HepG2 (cell line): ENCODE results near the gene OMG. TPM values are rescaled to one million over a fixed set of nuclear protein-coding genes. Genes with fewer than 3 reads are reported as not detected.

Experiments used
- ATAC-seq: fragments of 200-7000 bp; cut with Tn5 transposase; 3 replicates; pipeline ENCODE4 v1.9.1; 2020; ENCODE audit warnings: mild to moderate bottlenecking, moderate library complexity
- BruUV-seq: library from RNA; stranded (reverse); fragments of 400-500 nt; replicated peaks from 2 replicates; lab custom pipeline; 2021; lab: Mats Ljungman, UMichigan
- CTCF ChIA-PET: fragments of 300-600 bp; formaldehyde crosslinking; extraction: SDS; loops from one replicate; lab custom pipeline; 2021; ENCODE audit warnings: low total read pairs, inconsistent platforms, low intra/inter-chr PET ratio; lab: Yijun Ruan, JAX
- POLR2A ChIA-PET: fragments of 350-600 bp; sonication (Branson Sonifier 250); formaldehyde crosslinking; loops from one replicate; lab custom pipeline; 2020; ENCODE audit warnings: antibody characterized with exemption, inconsistent platforms; lab: Yijun Ruan, JAX
- DNase-seq: peaks from one replicate; pipeline ENCODE4 v3.0.0-alpha.2; 2015; ENCODE audit warnings: low spot score
- FAIRE-seq: peaks from 3 replicates; lab custom pipeline; 2011; peaks lifted over from hg19 to GRCh38; lab: Jason Lieb, UNC
- H2AFZ ChIP-seq: one replicate; pipeline ENCODE4 v1.6.1; 2011; ENCODE audit warnings: low read length, inconsistent platforms
- H3K27ac ChIP-seq: fragments of 300-600 bp; 3 replicates; pipeline ENCODE4 v1.8.0; 2011; ENCODE audit warnings: mixed run types, mild to moderate bottlenecking, mixed read lengths, low read length, inconsistent platforms; ENCODE audit not compliant: insufficient read depth; ENCODE audit errors: extremely low read length
- H3K27me3 ChIP-seq, 2 experiments: fragments of 200-600 bp in 1 of 2; 2 replicates in 1 of 2; 3 replicates in 1 of 2; pipeline versions ENCODE4 v1.6.0 to v1.8.0; 2011; ENCODE audit warnings: low read length in 2 of 2, mild to moderate bottlenecking in 2 of 2, moderate library complexity in 2 of 2, inconsistent platforms in 1 of 2; ENCODE audit not compliant: insufficient read depth in 2 of 2, control insufficient read depth in 1 of 2
- H3K36me3 ChIP-seq, 2 experiments: fragments of 200-600 bp in 1 of 2; replicated peaks in 1 of 2; 2 replicates in 1 of 2; 3 replicates in 1 of 2; pipeline versions ENCODE4 v1.5.1 to v1.8.0; 2011; ENCODE audit warnings: low read length in 2 of 2, inconsistent platforms in 1 of 2; ENCODE audit not compliant: insufficient read depth in 2 of 2, control insufficient read depth in 1 of 2
- H3K4me1 ChIP-seq: 2 replicates; pipeline ENCODE4 v1.5.1; 2012; ENCODE audit warnings: low read length, inconsistent platforms; ENCODE audit not compliant: insufficient read depth
- H3K4me2 ChIP-seq: 2 replicates; pipeline ENCODE4 v1.6.0; 2011; ENCODE audit warnings: low read depth, low read length, inconsistent platforms
- H3K4me3 ChIP-seq, 3 experiments: fragments of 200-600 bp in 1 of 3; sonication (generic), shearing (Covaris generic) in 1 of 3; replicated peaks in 1 of 3; 2 replicates each; pipeline ENCODE4 v1.5.1; 2011 to 2016; ENCODE audit warnings: low read length in 3 of 3, inconsistent platforms in 2 of 3, low read depth in 2 of 3, mild to moderate bottlenecking in 2 of 3, control low read depth in 1 of 3, mixed read lengths in 1 of 3; ENCODE audit not compliant: insufficient read depth in 1 of 3
- H3K79me2 ChIP-seq: one replicate; pipeline ENCODE4 v1.6.1; 2011; ENCODE audit warnings: low read length, inconsistent platforms; ENCODE audit not compliant: insufficient read depth
- H3K9ac ChIP-seq: 2 replicates; pipeline ENCODE4 v1.6.0; 2011; ENCODE audit warnings: mild to moderate bottlenecking, low read depth, low read length, inconsistent platforms; ENCODE audit not compliant: insufficient read depth
- H3K9me3 ChIP-seq: 2 replicates; pipeline ENCODE4 v1.5.1; 2012; ENCODE audit warnings: mild to moderate bottlenecking, low read length
- H4K20me1 ChIP-seq: 2 replicates; pipeline ENCODE4 v1.6.0; 2011; ENCODE audit warnings: inconsistent platforms, mild to moderate bottlenecking, low read length, moderate library complexity; ENCODE audit not compliant: insufficient read depth
- CBX5 ChIP-seq: sonication (generic); formaldehyde crosslinking; IDR thresholded peaks from 2 replicates; pipeline ENCODE4 v1.4.0; 2020; ENCODE audit warnings: missing genetic modification reagents, borderline replicate concordance
- FOXO4 ChIP-seq: sonication (generic); formaldehyde crosslinking; conservative IDR thresholded peaks from 2 replicates; pipeline ENCODE4 v1.8.1; 2023; ENCODE audit warnings: missing genetic modification reagents
- GPBP1L1 ChIP-seq: sonication (generic); formaldehyde crosslinking; IDR thresholded peaks from 2 replicates; pipeline ENCODE4 v1.5.0; 2020; ENCODE audit warnings: mild to moderate bottlenecking, missing genetic modification reagents
- MAFK ChIP-seq, 2 experiments: IDR thresholded peaks in 1 of 2; conservative IDR thresholded peaks in 1 of 2; 2 replicates each; pipeline ENCODE4 v1.6.1; 2011; ENCODE audit warnings: improper control_type of control experiment in 2 of 2, low read length in 2 of 2
- MAX ChIP-seq: IDR thresholded peaks from 2 replicates; pipeline ENCODE4 v1.6.1; 2012; ENCODE audit warnings: inconsistent platforms
- NFE2 ChIP-seq: sonication (generic); formaldehyde crosslinking; IDR thresholded peaks from 2 replicates; pipeline ENCODE4 v1.4.0; 2020; ENCODE audit warnings: missing genetic modification reagents
- NFE2L1 ChIP-seq: sonication (generic); formaldehyde crosslinking; IDR thresholded peaks from 2 replicates; pipeline ENCODE4 v1.4.0; 2020; ENCODE audit warnings: missing genetic modification reagents, mild to moderate bottlenecking, borderline replicate concordance
- SMAD3 ChIP-seq: sonication (generic); formaldehyde crosslinking; IDR thresholded peaks from 2 replicates; pipeline ENCODE4 v1.4.0; 2020; ENCODE audit warnings: missing genetic modification reagents
- TFAP4 ChIP-seq: sonication (generic); IDR thresholded peaks from 2 replicates; pipeline ENCODE4 v1.6.1; 2016; ENCODE audit warnings: low read depth, borderline replicate concordance
- ZBTB7B ChIP-seq: sonication (generic); formaldehyde crosslinking; IDR thresholded peaks from 2 replicates; pipeline ENCODE4 v1.4.0; 2020; ENCODE audit warnings: missing genetic modification reagents
- ZNF20 ChIP-seq: sonication (generic); formaldehyde crosslinking; IDR thresholded peaks from 2 replicates; pipeline ENCODE4 v1.4.0; 2020; ENCODE audit warnings: mild to moderate bottlenecking, moderate library complexity, missing genetic modification reagents
- ZNF432 ChIP-seq: sonication (generic); formaldehyde crosslinking; IDR thresholded peaks from 2 replicates; pipeline ENCODE4 v1.5.0; 2020; ENCODE audit warnings: missing genetic modification reagents, mild to moderate bottlenecking, borderline replicate concordance
- ZNF546 ChIP-seq: sonication (generic); formaldehyde crosslinking; conservative IDR thresholded peaks from 2 replicates; pipeline ENCODE4 v1.8.1; 2023; ENCODE audit warnings: mild to moderate bottlenecking, missing genetic modification reagents
- ZNF619 ChIP-seq: sonication (generic); formaldehyde crosslinking; IDR thresholded peaks from 2 replicates; pipeline ENCODE4 v1.4.0; 2020; ENCODE audit warnings: mild to moderate bottlenecking, missing genetic modification reagents
- ZNF629 ChIP-seq: sonication (generic); formaldehyde crosslinking; conservative IDR thresholded peaks from 2 replicates; pipeline ENCODE4 v1.5.0; 2020; ENCODE audit warnings: missing genetic modification reagents
- ZNF768 ChIP-seq: sonication (generic); formaldehyde crosslinking; IDR thresholded peaks from 2 replicates; pipeline ENCODE4 v1.4.0; 2020; ENCODE audit warnings: missing genetic modification reagents
- ZNF772 ChIP-seq: sonication (generic); formaldehyde crosslinking; IDR thresholded peaks from 2 replicates; pipeline ENCODE4 v1.5.0; 2020; ENCODE audit warnings: mild to moderate bottlenecking, missing genetic modification reagents
- ZNF790 ChIP-seq: sonication (generic); formaldehyde crosslinking; IDR thresholded peaks from 2 replicates; pipeline ENCODE4 v1.8.0; 2022; ENCODE audit warnings: missing genetic modification reagents, mild to moderate bottlenecking, borderline replicate concordance
- WGBS: methylation state at CpG from one replicate; pipeline ENCODE4 v1.1.6; 2017; ENCODE audit warnings: low lambda C conversion rate; 5-methylcytosine and 5-hydroxymethylcytosine counted together
- in situ Hi-C: cut with HindIII; loops from 2 replicates; pipeline ENCODE4 v1.10.0; 2017; ENCODE audit warnings: low pct_unique_long_range_greater_than_20kb; ENCODE audit not compliant: extremely low pct_ligation_motif_present
- intact Hi-C: fragments of 100-400 bp; cut with micrococcal nuclease; formaldehyde crosslinking; loops from one replicate; pipeline ENCODE4 v1.10.0; 2022; ENCODE audit not compliant: unreplicated experiment
- polyA plus RNA-seq, 8 experiments: library from polyadenylated mRNA; depleted of rRNA in 3 of 8; stranded (reverse) in 7 of 8; unstranded in 1 of 8; fragments of >200 nt; fragmentation: Illumina TruSeq in 4 of 8; extraction: Trizol in 4 of 8; gene quantifications; 2 replicates each; pipeline versions ENCODE4 v1.2.1 to v1.2.3, GENCODE V29; 2011 to 2016; ENCODE audit warnings: low read depth in 4 of 8, missing spikeins in 1 of 8, mixed read lengths in 1 of 8; ENCODE audit not compliant: insufficient read depth in 1 of 8
- total RNA-seq, 5 experiments: library from RNA; depleted of rRNA; stranded (reverse); fragments of >200 nt; fragmentation: Illumina TruSeq; extraction: Trizol; gene quantifications; 2 replicates each; pipeline ENCODE4 v1.2.3, GENCODE V29; 2016; ENCODE audit warnings: low read depth in 1 of 5

Gene OMG
- total and polyA plus RNA-seq, 2 of the 13 experiments (the other 11 are each of a cell fraction or from before 2014, with no cell fraction given): not detected

- H4K20me1 ChIP-seq: no peaks in the 10 kb centered on the region
- H3K27ac ChIP-seq: no peak overlapping the region
- DNase-seq (no peak), FAIRE-seq (no peak), ATAC-seq (no peak)
- H3K9me3 ChIP-seq: no peaks in the 10 kb centered on the region
- no TSS peak for BruUV-seq
- H3K4me2 ChIP-seq: no peak overlapping the region
- peaks cover 0 to 16% of the 10 kb centered on the region in 2 experiments; a peak in 3 of 5 replicates for H3K36me3 ChIP-seq
- H3K9ac ChIP-seq: no peak overlapping the region
- intact Hi-C loops: no loop called here
- H3K4me1 ChIP-seq: peaks cover 8% of the 10 kb centered on the region; the same call in 1 of the 2 replicates
- in situ Hi-C loops: no loop called here
- no peaks in the 10 kb centered on the region for H3K79me2 ChIP-seq
- H2AFZ ChIP-seq: no peak overlapping the region
- CTCF ChIA-PET: no interaction called here
- H3K27me3 ChIP-seq: no peaks in the 10 kb centered on the region
- no peak for TF ChIP-seq TFAP4
- TF ChIP-seq SMAD3 (CRISPR knock-in tag): no peak
- no peak for TF ChIP-seq ZNF432 (CRISPR knock-in tag)
- no peak for TF ChIP-seq NFE2L1 (CRISPR knock-in tag)
- TF ChIP-seq ZNF619 (CRISPR knock-in tag): no peak
- no peak for TF ChIP-seq ZNF790
- peak; percentile 24 to 25; a peak in 2 of 4 replicates for TF ChIP-seq MAFK (conservative IDR thresholded peaks at IDR 0.05 in 1 of 2, IDR thresholded peaks at IDR 0.05 in 1 of 2; ENCODE audit: low read length in 2 of 2)
- TF ChIP-seq ZNF772 (CRISPR knock-in tag): no peak
- no peak overlapping the region for H3K4me3 ChIP-seq
- POLR2A ChIA-PET: no interaction called here
Measured at GRCh38 chr17:31323551-31323950, 26.5 kb upstream of the OMG start.

- POLR2A ChIA-PET: no interaction called here
- BruUV-seq: no TSS peak
- Histone ChIP-seq H3K4me3 (no peak overlapping the region), H3K4me1 (no peaks in the 10 kb centered on the region), H3K27me3 (no peaks in the 10 kb centered on the region), H3K9me3 (no peaks in the 10 kb centered on the region), H3K79me2 (no peaks in the 10 kb centered on the region), H2AFZ (no peak overlapping the region), H3K27ac (no peak overlapping the region), H3K4me2 (no peak overlapping the region), H3K36me3 (peaks cover 0 to 7% of the 10 kb centered on the region in 2 experiments; a peak in 3 of 5 replicates), H4K20me1 (no peaks in the 10 kb centered on the region), H3K9ac (no peak overlapping the region)
- intact Hi-C loops (no loop called here), in situ Hi-C loops (no loop called here)
- FAIRE-seq (no peak), DNase-seq (no peak), ATAC-seq (no peak)
- CTCF ChIA-PET: no interaction called here
- WGBS: 98% methylated on average over 4 of the region's 4 CpGs
- TF ChIP-seq ZNF629 (CRISPR knock-in tag) (no peak), ZBTB7B (CRISPR knock-in tag) (no peak), CBX5 (CRISPR knock-in tag) (no peak), GPBP1L1 (CRISPR knock-in tag) (no peak), ZNF546 (no peak), NFE2 (CRISPR knock-in tag) (no peak), ZNF20 (CRISPR knock-in tag) (no peak), MAX (no peak), FOXO4 (CRISPR knock-in tag) (no peak), ZNF768 (no peak)
Measured at GRCh38 chr17:31321966-31322365, 24.9 kb upstream of the OMG start.
